ENCODE results near the gene RPSA. TPM values are rescaled to one million over a fixed set of nuclear protein-coding genes. Genes with fewer than 3 reads are reported as not detected.

The RPSA gene
- total and polyA plus RNA-seq, 9 of the 15 experiments (the other 6 are each of a cell fraction or from before 2014, with no cell fraction given) = 2,290 to 4,272 (median 2,730) TPM

- TF ChIP-seq EP300 (IDR thresholded peaks at IDR 0.05; ENCODE audit: low read length) (peak; percentile 68; the same call in 1 of the 2 replicates), STAT5A (IDR thresholded peaks at IDR 0.05; ENCODE audit: borderline replicate concordance, low read length) (peak; percentile 86), HDAC2 (IDR thresholded peaks at IDR 0.05) (0 out of 2 replicates have a peak, but pooled peaks have one; percentile 18), KDM1A (IDR thresholded peaks at IDR 0.05) (peak; percentile 52 to 69), ELF4 (CRISPR knock-in tag; IDR thresholded peaks at IDR 0.05) (0 out of 2 replicates have a peak, but pooled peaks have one; percentile 7), COPS2 (conservative IDR thresholded peaks at IDR 0.05) (no peak), DPF2 (IDR thresholded peaks at IDR 0.05) (peak; percentile 83), SOX6 (IDR thresholded peaks at IDR 0.05) (0 out of 2 replicates have a peak, but pooled peaks have one; percentile 12), ARID1B (IDR thresholded peaks at IDR 0.05) (peak; percentile 93), DMBX1 (CRISPR knock-in tag; IDR thresholded peaks at IDR 0.05; ENCODE audit: borderline replicate concordance) (0 out of 2 replicates have a peak, but pooled peaks have one; percentile 54), ZEB2 (IDR thresholded peaks at IDR 0.05) (peak; percentile 65; the same call in 1 of the 2 replicates), TCF3 (CRISPR knock-in tag; IDR thresholded peaks at IDR 0.05) (peak; percentile 94), CREB1 (IDR thresholded peaks at IDR 0.05) (peak; percentile 43; the same call in 1 of the 2 replicates), CREB1 (CRISPR knock-in tag; IDR thresholded peaks at IDR 0.05) (no peak), ZNF551 (CRISPR knock-in tag; IDR thresholded peaks at IDR 0.05) (no peak), ZNF668 (CRISPR knock-in tag; IDR thresholded peaks at IDR 0.05) (no peak), TBL1XR1 (IDR thresholded peaks at IDR 0.05; ENCODE audit: low read length in 2 of 2) (peak in 1 of 2 experiments; percentile 90; a peak in 3 of 4 replicates), FOXP1 (CRISPR knock-in tag; IDR thresholded peaks at IDR 0.05) (no peak), NBN (IDR thresholded peaks at IDR 0.05; ENCODE audit: low read depth) (peak; percentile 56; the same call in 1 of the 2 replicates), CBFA2T3 (IDR thresholded peaks at IDR 0.05) (peak; percentile 93)
- TF ChIP-seq, protein P1, sequence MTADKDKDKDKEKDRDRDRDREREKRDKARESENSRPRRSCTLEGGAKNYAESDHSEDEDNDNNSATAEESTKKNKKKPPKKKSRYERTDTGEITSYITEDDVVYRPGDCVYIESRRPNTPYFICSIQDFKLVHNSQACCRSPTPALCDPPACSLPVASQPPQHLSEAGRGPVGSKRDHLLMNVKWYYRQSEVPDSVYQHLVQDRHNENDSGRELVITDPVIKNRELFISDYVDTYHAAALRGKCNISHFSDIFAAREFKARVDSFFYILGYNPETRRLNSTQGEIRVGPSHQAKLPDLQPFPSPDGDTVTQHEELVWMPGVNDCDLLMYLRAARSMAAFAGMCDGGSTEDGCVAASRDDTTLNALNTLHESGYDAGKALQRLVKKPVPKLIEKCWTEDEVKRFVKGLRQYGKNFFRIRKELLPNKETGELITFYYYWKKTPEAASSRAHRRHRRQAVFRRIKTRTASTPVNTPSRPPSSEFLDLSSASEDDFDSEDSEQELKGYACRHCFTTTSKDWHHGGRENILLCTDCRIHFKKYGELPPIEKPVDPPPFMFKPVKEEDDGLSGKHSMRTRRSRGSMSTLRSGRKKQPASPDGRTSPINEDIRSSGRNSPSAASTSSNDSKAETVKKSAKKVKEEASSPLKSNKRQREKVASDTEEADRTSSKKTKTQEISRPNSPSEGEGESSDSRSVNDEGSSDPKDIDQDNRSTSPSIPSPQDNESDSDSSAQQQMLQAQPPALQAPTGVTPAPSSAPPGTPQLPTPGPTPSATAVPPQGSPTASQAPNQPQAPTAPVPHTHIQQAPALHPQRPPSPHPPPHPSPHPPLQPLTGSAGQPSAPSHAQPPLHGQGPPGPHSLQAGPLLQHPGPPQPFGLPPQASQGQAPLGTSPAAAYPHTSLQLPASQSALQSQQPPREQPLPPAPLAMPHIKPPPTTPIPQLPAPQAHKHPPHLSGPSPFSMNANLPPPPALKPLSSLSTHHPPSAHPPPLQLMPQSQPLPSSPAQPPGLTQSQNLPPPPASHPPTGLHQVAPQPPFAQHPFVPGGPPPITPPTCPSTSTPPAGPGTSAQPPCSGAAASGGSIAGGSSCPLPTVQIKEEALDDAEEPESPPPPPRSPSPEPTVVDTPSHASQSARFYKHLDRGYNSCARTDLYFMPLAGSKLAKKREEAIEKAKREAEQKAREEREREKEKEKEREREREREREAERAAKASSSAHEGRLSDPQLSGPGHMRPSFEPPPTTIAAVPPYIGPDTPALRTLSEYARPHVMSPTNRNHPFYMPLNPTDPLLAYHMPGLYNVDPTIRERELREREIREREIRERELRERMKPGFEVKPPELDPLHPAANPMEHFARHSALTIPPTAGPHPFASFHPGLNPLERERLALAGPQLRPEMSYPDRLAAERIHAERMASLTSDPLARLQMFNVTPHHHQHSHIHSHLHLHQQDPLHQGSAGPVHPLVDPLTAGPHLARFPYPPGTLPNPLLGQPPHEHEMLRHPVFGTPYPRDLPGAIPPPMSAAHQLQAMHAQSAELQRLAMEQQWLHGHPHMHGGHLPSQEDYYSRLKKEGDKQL (CRISPR knock-in tag; IDR thresholded peaks at IDR 0.05; ENCODE audit: borderline replicate concordance) = no peak
- TF ChIP-seq, protein P2, sequence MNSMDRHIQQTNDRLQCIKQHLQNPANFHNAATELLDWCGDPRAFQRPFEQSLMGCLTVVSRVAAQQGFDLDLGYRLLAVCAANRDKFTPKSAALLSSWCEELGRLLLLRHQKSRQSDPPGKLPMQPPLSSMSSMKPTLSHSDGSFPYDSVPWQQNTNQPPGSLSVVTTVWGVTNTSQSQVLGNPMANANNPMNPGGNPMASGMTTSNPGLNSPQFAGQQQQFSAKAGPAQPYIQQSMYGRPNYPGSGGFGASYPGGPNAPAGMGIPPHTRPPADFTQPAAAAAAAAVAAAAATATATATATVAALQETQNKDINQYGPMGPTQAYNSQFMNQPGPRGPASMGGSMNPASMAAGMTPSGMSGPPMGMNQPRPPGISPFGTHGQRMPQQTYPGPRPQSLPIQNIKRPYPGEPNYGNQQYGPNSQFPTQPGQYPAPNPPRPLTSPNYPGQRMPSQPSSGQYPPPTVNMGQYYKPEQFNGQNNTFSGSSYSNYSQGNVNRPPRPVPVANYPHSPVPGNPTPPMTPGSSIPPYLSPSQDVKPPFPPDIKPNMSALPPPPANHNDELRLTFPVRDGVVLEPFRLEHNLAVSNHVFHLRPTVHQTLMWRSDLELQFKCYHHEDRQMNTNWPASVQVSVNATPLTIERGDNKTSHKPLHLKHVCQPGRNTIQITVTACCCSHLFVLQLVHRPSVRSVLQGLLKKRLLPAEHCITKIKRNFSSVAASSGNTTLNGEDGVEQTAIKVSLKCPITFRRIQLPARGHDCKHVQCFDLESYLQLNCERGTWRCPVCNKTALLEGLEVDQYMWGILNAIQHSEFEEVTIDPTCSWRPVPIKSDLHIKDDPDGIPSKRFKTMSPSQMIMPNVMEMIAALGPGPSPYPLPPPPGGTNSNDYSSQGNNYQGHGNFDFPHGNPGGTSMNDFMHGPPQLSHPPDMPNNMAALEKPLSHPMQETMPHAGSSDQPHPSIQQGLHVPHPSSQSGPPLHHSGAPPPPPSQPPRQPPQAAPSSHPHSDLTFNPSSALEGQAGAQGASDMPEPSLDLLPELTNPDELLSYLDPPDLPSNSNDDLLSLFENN (IDR thresholded peaks at IDR 0.05; ENCODE audit: low read depth in 2 of 2, low read length in 2 of 2) = 0 out of 4 replicates have a peak, but pooled peaks of 1 of the 2 experiments have one; percentile 31
Observed at GRCh38 chr3:39388741-39389248, 17.7 kb upstream of the RPSA start (continued).
